ENCODE results near the gene RYR3. TPM values are rescaled to one million over a fixed set of nuclear protein-coding genes. Genes with fewer than 3 reads are reported as not detected.

RYR3 gene
- total RNA-seq, 2 donors from 2014 or later, result 9.9 to 40.1 TPM

GRCh38 chr15:33858836-33859235 lies 548.1 kb downstream of the RYR3 start:
- Histone ChIP-seq H3K4me3 (no peak overlapping the region), H3K4me1 (ENCODE audit: control insufficient read depth in 1 of 2, low read depth in 2 of 2) (no peaks in the 10 kb centered on the region), H3K9me3 (no peaks in the 10 kb centered on the region), H3K27ac (no peak overlapping the region), H3K27me3 (replicated peaks; ENCODE audit: insufficient read depth) (no peaks in the 10 kb centered on the region), H3K36me3 (peaks cover 21% of the 10 kb centered on the region)
- TF ChIP-seq CTCF (IDR thresholded peaks at IDR 0.05), result no peak
- ATAC-seq (ENCODE audit: insufficient number of reproducible peaks, low FRiP score, low read depth) (no peak), DNase-seq (ENCODE audit: low spot score) (no peak)

- no peak for ATAC-seq (ENCODE audit: insufficient number of reproducible peaks, low FRiP score, low read depth)
- no peak for DNase-seq (ENCODE audit: low spot score)
- Histone ChIP-seq H3K27me3 (replicated peaks; ENCODE audit: insufficient read depth) (no peaks in the 10 kb centered on the region), H3K4me1 (ENCODE audit: control insufficient read depth in 1 of 2, low read depth in 2 of 2) (peaks cover 0 to 5% of the 10 kb centered on the region in 2 donors), H3K36me3 (peaks cover 17% of the 10 kb centered on the region), H3K9me3 (no peaks in the 10 kb centered on the region), H3K27ac (no peak overlapping the region), H3K4me3 (no peak overlapping the region)
- no peak for TF ChIP-seq CTCF (IDR thresholded peaks at IDR 0.05)
Observed at GRCh38 chr15:33859992-33860545, 549.3 kb downstream of the RYR3 start.

GRCh38 chr15:33860754-33861153 lies 550.0 kb downstream of the RYR3 start:
- H3K36me3 ChIP-seq, result peaks cover 17% of the 10 kb centered on the region
- no peak for TF ChIP-seq CTCF (IDR thresholded peaks at IDR 0.05)
- no peaks in the 10 kb centered on the region for H3K9me3 ChIP-seq
- no peaks in the 10 kb centered on the region for H3K27me3 ChIP-seq (replicated peaks; ENCODE audit: insufficient read depth)
- no peak for DNase-seq (ENCODE audit: low spot score)
- peaks cover 0 to 10% of the 10 kb centered on the region in 2 donors for H3K4me1 ChIP-seq (ENCODE audit: control insufficient read depth in 1 of 2, low read depth in 2 of 2)
- no peak overlapping the region for H3K27ac ChIP-seq
- no peak overlapping the region for H3K4me3 ChIP-seq
- ATAC-seq (ENCODE audit: insufficient number of reproducible peaks, low FRiP score, low read depth), result no peak

GRCh38 chr15:33864360-33865075 lies 553.8 kb downstream of the RYR3 start:
- no peaks in the 10 kb centered on the region for H3K9me3 ChIP-seq
- ATAC-seq (ENCODE audit: insufficient number of reproducible peaks, low FRiP score, low read depth) (no peak), DNase-seq (ENCODE audit: low spot score) (no peak)
- peaks cover 0 to 10% of the 10 kb centered on the region in 2 donors for H3K4me1 ChIP-seq (ENCODE audit: control insufficient read depth in 1 of 2, low read depth in 2 of 2)
- H3K4me3 ChIP-seq, result no peak overlapping the region
- TF ChIP-seq CTCF (IDR thresholded peaks at IDR 0.05), result no peak
- no peak overlapping the region for H3K27ac ChIP-seq
- no peaks in the 10 kb centered on the region for H3K27me3 ChIP-seq (replicated peaks; ENCODE audit: insufficient read depth)
- peaks cover 7% of the 10 kb centered on the region for H3K36me3 ChIP-seq

- Histone ChIP-seq H3K36me3 (no peaks in the 10 kb centered on the region), H3K27ac (no peak overlapping the region), H3K4me1 (ENCODE audit: control insufficient read depth in 1 of 2, low read depth in 2 of 2) (peaks cover 0 to 10% of the 10 kb centered on the region in 2 donors), H3K27me3 (replicated peaks; ENCODE audit: insufficient read depth) (no peaks in the 10 kb centered on the region), H3K4me3 (no peak overlapping the region), H3K9me3 (no peaks in the 10 kb centered on the region)
- DNase-seq (ENCODE audit: low spot score) (no peak), ATAC-seq (ENCODE audit: insufficient number of reproducible peaks, low FRiP score, low read depth) (no peak)
- TF ChIP-seq CTCF (IDR thresholded peaks at IDR 0.05), result no peak
Observed at GRCh38 chr15:33865416-33865815, 554.6 kb downstream of the RYR3 start.

All from thoracic aorta (tissue), 2 donors.